MCF 10A (cell line): Measurements from ENCODE around the gene CDH3. TPM values are rescaled to one million over a fixed set of nuclear protein-coding genes. Genes with fewer than 3 reads are reported as not detected.
A peak's percentile ranks its signal among the peaks of the same experiment; 100 is the strongest.

Source experiments
- BruUV-seq: library from RNA; stranded (reverse); fragments of 400-500 nt; replicated peaks from 2 replicates; lab custom pipeline; 2021; lab: Mats Ljungman, UMichigan
- CTCF ChIA-PET: fragments of 300-600 bp; sonication (Branson Sonifier 250); formaldehyde crosslinking; extraction: SDS; loops from one replicate; lab custom pipeline; 2021; ENCODE audit warnings: antibody characterized with exemption, inconsistent platforms; lab: Yijun Ruan, JAX
- POLR2A ChIA-PET: fragments of 300-600, 350-650 bp; sonication (Branson Sonifier 250); formaldehyde crosslinking; extraction: SDS; loops from one replicate; lab custom pipeline; 2020; ENCODE audit warnings: antibody characterized with exemption, inconsistent platforms; lab: Yijun Ruan, JAX
- DNase-seq: peaks from one replicate; pipeline ENCODE4 v3.0.0-alpha.2; 2018; ENCODE audit not compliant: unreplicated experiment
- H3K27ac Mint-ChIP-seq: one replicate; pipeline ENCODE4 v1.8.0; 2022; ENCODE audit warnings: mild to moderate bottlenecking, low read depth, mixed read lengths; ENCODE audit not compliant: unreplicated experiment
- H3K27me3 Mint-ChIP-seq: one replicate; pipeline ENCODE4 v1.8.0; 2022; ENCODE audit warnings: mixed read lengths; ENCODE audit not compliant: insufficient read depth, unreplicated experiment
- H3K36me3 Mint-ChIP-seq: one replicate; pipeline ENCODE4 v1.8.0; 2022; ENCODE audit warnings: mild to moderate bottlenecking, moderate library complexity, mixed read lengths; ENCODE audit not compliant: insufficient read depth, unreplicated experiment
- H3K4me1 Mint-ChIP-seq: one replicate; pipeline ENCODE4 v1.8.0; 2022; ENCODE audit warnings: mixed read lengths; ENCODE audit not compliant: insufficient read depth, unreplicated experiment
- H3K4me3 Mint-ChIP-seq: one replicate; pipeline ENCODE4 v1.8.0; 2022; ENCODE audit warnings: mild to moderate bottlenecking, moderate library complexity, mixed read lengths; ENCODE audit not compliant: unreplicated experiment
- H3K9me3 Mint-ChIP-seq: one replicate; pipeline ENCODE4 v1.8.0; 2022; ENCODE audit warnings: mixed read lengths; ENCODE audit not compliant: unreplicated experiment
- intact Hi-C: fragments of 100-400 bp; cut with micrococcal nuclease; formaldehyde crosslinking; loops from 2 replicates; pipeline ENCODE4 v1.14.1; 2022
- total RNA-seq: library from RNA; stranded (reverse); gene quantifications from 2 replicates; pipeline ENCODE4 v1.2.3, GENCODE V29; 2022
- TF ChIP-seq, protein P1 (sequence below): fragments of 200-600 bp; IDR thresholded peaks from one replicate; pipeline ENCODE4 v1.8.0; 2022; ENCODE audit warnings: antibody characterized with exemption, mild to moderate bottlenecking; ENCODE audit not compliant: unreplicated experiment

Gene CDH3
- total RNA-seq, 1 experiment from 2014 or later: 107 TPM

DNA sequence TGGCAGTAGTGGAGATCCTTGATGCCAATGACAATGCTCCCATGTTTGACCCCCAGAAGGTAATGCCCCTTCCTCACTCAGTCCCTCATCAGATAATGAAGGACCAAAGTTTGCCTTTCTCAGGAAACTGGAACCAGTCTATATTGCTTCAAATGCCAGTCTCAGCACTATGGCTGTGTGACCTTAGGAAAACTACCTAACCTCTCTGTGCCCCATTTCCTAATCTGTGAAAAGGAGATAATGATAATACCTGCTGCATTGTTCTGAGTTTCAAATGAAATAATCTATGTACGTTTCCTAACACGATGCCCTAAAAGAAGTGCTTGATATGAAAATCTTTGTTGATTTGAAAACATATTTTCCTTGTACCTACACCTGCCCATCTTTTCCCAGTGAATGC lies 35.9 kb downstream of the CDH3 start:
- Mint-ChIP-seq H3K27ac (peak overlapping the region; percentile 39), H3K9me3 (no peaks in the 10 kb centered on the region), H3K4me3 (no peak overlapping the region), H3K4me1 (no peaks in the 10 kb centered on the region), H3K36me3 (peaks cover 76% of the 10 kb centered on the region), H3K27me3 (no peaks in the 10 kb centered on the region)
- intact Hi-C loops: no loop called here
- TF ChIP-seq, protein P1, sequence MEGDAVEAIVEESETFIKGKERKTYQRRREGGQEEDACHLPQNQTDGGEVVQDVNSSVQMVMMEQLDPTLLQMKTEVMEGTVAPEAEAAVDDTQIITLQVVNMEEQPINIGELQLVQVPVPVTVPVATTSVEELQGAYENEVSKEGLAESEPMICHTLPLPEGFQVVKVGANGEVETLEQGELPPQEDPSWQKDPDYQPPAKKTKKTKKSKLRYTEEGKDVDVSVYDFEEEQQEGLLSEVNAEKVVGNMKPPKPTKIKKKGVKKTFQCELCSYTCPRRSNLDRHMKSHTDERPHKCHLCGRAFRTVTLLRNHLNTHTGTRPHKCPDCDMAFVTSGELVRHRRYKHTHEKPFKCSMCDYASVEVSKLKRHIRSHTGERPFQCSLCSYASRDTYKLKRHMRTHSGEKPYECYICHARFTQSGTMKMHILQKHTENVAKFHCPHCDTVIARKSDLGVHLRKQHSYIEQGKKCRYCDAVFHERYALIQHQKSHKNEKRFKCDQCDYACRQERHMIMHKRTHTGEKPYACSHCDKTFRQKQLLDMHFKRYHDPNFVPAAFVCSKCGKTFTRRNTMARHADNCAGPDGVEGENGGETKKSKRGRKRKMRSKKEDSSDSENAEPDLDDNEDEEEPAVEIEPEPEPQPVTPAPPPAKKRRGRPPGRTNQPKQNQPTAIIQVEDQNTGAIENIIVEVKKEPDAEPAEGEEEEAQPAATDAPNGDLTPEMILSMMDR: no peak
- BruUV-seq: no TSS peak
- no peak for DNase-seq
- POLR2A ChIA-PET: interaction anchor here (0.8 kb wide), 1 partner anchor 10 kb away, joined by 3 read pairs; no protein-coding TSS in a partner anchor
- CTCF ChIA-PET: no interaction called here

DNA sequence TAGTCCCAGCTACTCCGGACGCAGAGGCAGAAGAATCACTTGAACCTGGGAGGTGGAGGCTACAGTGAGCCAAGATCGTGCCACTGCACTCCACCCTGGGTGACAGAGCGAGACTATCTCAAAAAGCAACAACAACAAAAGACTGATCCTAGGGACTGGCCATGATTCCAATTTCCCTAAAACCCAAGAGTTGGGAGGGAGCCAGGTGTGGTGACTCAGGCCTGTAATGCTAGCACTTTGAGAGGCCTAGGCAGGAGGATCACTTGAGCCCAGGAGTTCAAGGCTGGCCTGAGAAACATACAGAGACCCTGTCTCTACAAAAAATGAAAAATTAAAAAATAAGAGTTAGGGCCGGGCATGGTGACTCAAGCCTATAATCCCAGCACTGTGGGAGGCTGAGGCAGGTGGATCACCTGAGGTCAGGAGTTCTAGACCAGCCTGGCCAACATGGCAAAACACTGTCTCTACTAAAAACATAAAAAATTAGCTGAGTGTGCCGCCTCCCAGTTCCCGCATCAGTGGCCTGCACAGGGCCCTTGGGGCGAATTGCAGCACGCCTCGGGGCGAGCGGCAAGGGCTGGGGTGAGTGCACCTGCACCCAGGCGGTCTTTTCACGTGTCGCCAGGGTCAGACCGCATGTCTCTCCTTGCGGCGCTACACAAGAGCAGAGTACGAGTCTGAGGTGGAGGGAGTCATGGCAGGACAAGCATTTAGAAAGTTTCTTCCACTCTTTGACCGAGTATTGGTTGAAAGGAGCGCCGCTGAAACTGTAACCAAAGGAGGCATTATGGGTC lies 40.8 kb downstream of the CDH3 start:
- DNase-seq: peak; percentile 63
- POLR2A ChIA-PET: interaction anchor here (0.6 kb wide), 1 partner anchor 157 kb away, joined by 3 read pairs; no protein-coding TSS in a partner anchor
- TF ChIP-seq, protein P1: no peak
- BruUV-seq: no TSS peak
- CTCF ChIA-PET: interaction anchor here (1.0 kb wide), 1 partner anchor 216 kb away, joined by 4 read pairs; no protein-coding TSS in a partner anchor
- H3K27me3 Mint-ChIP-seq: no peaks in the 10 kb centered on the region
- no peak overlapping the region for H3K4me3 Mint-ChIP-seq
- no peaks in the 10 kb centered on the region for H3K4me1 Mint-ChIP-seq
- H3K9me3 Mint-ChIP-seq: no peaks in the 10 kb centered on the region
- H3K27ac Mint-ChIP-seq: no peak overlapping the region
- intact Hi-C loops: no loop called here
- H3K36me3 Mint-ChIP-seq: peaks cover 80% of the 10 kb centered on the region

- H3K4me3 Mint-ChIP-seq: no peak overlapping the region
- H3K4me1 Mint-ChIP-seq: no peaks in the 10 kb centered on the region
- DNase-seq: no peak
- CTCF ChIA-PET: interaction anchor here (0.8 to 1.0 kb wide), 3 partner anchors 12 to 215 kb away, joined by 4 read pairs; no protein-coding TSS in a partner anchor
- peaks cover 79% of the 10 kb centered on the region for H3K36me3 Mint-ChIP-seq
- no TSS peak for BruUV-seq
- no peaks in the 10 kb centered on the region for H3K9me3 Mint-ChIP-seq
- no peaks in the 10 kb centered on the region for H3K27me3 Mint-ChIP-seq
- intact Hi-C loops: no loop called here
- H3K27ac Mint-ChIP-seq: no peak overlapping the region
- POLR2A ChIA-PET: interaction anchor here (0.6 to 1.2 kb wide), 2 partner anchors 13 to 156 kb away, joined by 3 read pairs; no protein-coding TSS in a partner anchor
- TF ChIP-seq, protein P1: no peak
Measured at GRCh38 chr16:68686905-68687304, 41.8 kb downstream of the CDH3 start.

DNA sequence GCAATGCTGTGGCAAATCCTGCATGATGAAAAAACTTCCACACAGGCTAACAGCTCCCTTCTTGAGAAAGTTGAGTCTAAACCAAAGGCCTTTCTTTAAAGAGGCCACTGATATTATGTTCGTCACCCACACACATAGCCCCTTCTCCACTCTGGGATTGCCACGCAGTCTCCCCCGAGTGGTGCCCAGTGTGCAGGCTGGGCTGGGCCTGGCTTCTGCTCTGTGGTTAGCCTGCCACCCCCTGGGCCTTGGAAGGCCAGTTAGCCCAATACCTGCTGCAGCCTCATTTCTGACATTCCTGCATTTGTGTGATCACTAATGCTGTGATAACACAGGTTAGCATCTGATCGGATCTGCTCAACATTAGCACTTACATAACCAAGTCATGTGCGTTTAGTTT lies 44.8 kb downstream of the CDH3 start:
- Mint-ChIP-seq H3K4me3 (no peak overlapping the region), H3K36me3 (peaks cover 82% of the 10 kb centered on the region), H3K27ac (no peak overlapping the region), H3K27me3 (no peaks in the 10 kb centered on the region), H3K4me1 (no peaks in the 10 kb centered on the region), H3K9me3 (no peaks in the 10 kb centered on the region)
- TF ChIP-seq, protein P1: no peak
- BruUV-seq: no TSS peak
- ChIA-PET CTCF (interaction anchor here (0.6 to 1.8 kb wide), 2 partner anchors 100 to 112 kb away, joined by 4 to 10 read pairs; no protein-coding TSS in a partner anchor), POLR2A (interaction anchor here (1.3 kb wide), 1 partner anchor 47 kb away, joined by 3 read pairs; the partner anchor contains the start of gene CDH1)
- intact Hi-C loops: no loop called here
- DNase-seq: no peak
